LHCN-M2 (cell line): Measurements from ENCODE around the gene ENTREP3. TPM values are rescaled to one million over a fixed set of nuclear protein-coding genes. Genes with fewer than 3 reads are reported as not detected.
"Not testable (repeated sequence)": the region's sequence is repeated elsewhere in the genome, so short reads cannot be mapped to it uniquely, and the experiment has no call there.

Experiments used
- DNase-seq: peaks from one replicate; pipeline ENCODE4 v3.0.0-alpha.2; 2012; ENCODE audit warnings: low read depth
- total RNA-seq: library from RNA; depleted of rRNA; stranded (reverse); fragments of >200 nt; gene quantifications from 2 replicates; pipeline ENCODE4 v1.2.3, GENCODE V29; 2014

ENTREP3 gene
- total RNA-seq, 1 experiment from 2014 or later: 15.6 TPM

DNA sequence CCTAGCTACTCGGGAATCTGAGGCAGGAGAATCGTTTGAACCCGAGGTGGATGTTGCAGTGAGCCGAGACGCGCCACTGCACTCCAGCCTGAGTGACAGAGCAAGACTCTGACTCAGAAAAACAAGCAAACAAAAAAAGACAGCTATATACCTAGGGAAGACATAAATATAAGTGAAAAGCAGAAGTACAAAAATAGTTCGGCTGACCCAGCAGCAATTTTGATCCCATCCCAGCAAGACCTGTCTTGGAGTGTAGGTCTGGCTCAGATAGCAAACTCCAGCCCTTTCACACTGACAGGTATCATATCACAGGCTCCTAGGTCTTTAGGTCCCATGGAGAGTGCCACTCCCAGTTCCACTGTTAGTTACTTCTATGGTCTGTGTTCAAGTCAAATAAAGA lies 32.2 kb downstream of the ENTREP3 start:
- DNase-seq: no peak

DNA sequence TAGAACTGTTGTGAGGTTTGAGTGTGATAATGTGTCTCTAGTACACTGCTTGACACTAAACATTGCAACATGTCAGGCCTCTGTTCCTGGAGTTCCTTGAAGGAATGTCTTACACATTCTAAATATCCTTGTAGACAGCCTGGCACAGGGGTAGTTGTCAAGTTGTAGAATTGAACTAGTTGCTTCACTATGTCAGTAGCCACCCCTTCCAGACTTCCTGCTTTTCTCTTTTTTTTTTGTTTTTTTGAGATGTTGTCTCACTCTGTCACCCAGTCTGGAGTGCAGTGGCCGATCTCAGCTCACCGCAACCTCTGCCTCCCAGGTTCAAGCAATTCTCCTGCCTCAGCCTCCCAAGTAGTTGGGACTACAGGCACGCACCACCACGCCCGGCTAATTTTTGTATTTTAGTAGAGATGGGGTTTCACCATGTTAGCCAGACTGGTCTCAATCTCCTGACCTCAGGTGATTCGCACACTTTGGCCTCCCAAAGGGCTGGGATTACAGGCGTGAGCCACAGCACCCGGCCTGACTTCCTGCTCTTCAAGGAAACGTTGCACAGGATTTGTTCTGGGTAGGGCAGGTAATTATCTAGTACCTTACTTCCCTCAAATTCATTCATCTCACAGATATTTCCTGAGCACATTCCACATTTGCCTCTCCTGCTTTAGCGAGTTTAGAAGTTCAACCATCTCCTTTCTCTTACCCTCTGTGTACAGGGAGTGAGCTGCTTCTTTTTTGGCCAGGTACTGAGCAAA lies 34.9 kb downstream of the ENTREP3 start:
- DNase-seq: not testable (repeated sequence)

DNA sequence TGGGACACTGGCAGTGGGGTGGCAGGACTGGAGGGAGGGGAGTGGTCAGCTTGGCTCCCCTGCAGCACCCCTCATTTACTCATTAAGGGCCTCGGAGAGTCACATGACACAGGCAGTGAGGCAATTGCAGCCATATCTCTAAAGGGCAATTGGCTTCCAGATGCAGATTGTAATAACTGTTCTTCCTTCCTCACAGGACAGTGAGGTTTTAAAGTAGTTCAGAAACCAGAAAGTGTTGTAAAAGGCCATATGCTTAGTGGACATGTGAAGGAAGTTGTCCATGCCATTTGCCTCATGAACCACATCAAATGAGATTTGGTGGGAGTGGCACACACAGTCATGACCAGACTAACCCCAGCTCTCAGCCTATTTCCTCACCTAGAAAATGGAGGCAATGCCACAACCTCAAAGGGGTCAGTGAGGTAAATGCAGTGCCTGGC lies 35.7 kb downstream of the ENTREP3 start:
- no peak for DNase-seq

DNA sequence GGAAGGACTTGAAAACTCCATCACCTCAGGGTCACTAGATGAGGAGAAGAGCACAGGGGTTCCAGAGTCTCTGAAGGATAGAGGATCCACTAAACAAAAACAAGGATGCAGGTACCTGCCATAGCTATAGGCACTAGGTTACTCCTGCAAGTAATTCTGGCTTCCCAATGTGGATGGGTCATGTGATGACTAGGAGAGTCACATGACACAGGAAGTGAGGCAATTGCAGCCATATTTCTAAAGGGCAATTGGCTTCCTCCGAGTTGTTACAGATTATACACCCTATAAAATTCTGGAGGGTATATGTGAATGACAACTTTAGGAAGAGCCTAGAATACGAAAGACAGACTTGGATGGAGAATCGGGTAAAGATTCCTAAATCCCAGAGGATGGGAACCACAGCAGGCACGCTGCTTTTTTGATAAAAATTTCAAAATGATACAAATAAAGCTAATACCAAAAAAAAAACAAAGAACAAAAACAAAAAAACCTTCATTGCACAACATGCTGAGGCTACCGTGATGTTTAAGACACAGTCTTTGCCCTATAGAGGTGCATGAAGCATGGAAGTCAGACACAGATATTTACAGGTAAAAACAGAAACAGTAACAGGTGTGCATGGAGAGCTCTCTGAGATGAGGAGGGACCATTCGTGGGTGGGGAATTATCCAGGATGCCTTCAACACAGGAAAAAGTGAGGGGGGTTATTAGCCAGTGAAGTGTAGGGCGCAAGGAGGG lies 36.3 kb downstream of the ENTREP3 start:
- peak; percentile 50 for DNase-seq

DNA sequence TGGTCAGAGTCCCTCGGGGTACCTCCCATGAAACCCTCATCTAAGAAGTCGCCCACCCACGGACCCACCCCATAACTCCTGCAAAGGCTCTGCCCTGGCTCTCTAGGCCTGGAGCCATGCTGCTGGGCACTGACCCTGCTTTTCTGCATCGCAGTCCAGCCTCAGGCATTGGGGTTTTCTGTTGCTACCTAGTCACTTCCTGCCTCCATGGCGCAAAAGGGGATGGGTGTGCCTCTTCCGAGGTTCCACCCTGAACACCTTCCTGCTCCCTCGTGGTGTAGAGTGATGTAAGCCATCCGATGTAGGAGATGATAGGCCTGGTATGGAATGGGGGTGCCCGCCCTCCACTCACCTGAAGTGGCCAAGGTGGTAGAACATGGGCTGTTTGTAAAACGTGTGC lies 40.6 kb downstream of the ENTREP3 start:
- DNase-seq: not testable (repeated sequence)

DNA sequence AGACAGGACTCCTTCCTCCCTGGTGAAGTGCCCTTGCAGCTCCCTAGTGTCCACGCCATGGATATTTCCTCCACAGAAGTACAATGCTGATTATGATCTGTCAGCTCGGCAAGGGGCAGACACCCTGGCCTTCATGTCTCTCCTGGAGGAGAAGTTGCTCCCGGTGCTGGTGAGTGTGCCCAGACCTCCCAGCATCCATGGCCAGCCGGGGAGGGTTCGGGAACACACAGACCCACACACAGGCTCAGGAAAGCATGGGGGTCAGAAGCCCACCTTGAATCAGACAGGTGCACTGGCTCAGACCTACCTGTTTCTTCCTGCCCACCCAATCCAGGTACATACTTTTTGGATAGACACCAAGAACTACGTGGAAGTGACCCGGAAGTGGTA lies 43.2 kb downstream of the ENTREP3 start:
- not testable (repeated sequence) for DNase-seq

DNA sequence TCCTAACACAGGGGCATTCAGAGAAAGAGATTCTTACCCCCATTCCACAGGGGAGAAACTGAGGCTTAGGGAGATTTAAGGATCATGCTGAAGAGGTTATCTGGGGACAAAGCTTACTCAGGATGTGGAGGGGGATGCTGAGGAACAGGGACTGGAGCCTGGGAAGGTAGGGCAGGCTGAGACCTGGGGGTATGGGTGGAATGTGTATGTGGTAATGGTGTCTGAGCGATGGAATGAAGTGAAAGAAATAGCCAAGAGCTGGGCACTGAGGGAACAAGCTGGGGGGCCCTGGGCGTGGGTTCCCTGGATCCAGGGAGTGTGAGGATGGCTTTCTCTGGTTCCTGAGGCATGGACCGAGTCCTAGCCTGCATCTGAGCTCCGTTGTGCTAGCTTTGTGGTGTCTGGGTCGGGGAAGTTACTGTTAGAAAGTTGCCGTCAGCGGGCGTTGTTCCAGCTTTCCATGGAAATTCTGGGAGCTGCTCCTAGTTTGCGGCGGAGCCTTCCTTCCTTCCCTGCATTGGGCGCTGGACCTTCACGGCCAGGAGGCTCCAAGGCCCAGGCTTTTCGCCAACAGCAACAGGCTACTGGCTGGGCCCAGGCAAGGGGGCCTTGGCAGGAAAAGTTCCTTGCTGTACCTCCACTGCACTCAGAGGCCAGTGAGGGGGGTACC lies 43.8 kb downstream of the ENTREP3 start:
- not testable (repeated sequence) for DNase-seq

DNA sequence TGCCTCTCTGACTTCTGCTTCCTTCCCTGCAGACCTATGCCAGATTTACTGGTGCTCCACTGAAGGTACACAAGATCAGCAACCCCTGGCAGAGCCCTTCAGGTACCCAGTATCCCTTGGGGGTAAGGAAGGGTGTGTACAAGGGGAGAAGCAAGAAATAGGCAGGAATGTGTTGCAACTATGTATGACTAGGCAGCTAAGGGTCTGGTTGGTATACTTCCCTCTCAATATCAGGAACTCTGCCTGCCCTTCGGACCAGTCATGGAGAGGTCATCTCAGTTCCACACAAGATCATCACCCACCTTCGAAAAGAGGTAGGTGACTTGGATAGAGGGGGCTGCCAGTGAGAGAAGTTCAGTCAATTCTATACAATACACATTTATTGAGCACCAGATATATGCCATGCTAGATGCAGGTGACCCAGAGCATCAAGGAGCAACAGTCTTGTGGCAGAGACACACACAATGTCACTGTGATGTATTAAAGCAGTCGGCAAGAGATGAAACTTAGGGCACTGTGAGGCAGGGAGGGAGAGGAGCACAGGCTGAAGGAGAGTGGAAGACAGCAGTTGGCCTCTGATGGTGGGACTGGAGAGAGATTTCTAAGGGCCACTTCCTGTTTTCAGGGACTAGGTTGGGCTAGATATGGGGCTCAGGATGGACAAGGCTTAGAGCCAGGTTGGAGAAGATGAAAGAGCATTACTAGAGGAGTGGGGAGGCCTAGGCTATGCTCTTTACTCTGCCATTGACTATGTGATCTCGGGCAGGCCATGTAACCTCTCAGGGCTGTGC lies 44.8 kb downstream of the ENTREP3 start:
- no peak for DNase-seq

DNA sequence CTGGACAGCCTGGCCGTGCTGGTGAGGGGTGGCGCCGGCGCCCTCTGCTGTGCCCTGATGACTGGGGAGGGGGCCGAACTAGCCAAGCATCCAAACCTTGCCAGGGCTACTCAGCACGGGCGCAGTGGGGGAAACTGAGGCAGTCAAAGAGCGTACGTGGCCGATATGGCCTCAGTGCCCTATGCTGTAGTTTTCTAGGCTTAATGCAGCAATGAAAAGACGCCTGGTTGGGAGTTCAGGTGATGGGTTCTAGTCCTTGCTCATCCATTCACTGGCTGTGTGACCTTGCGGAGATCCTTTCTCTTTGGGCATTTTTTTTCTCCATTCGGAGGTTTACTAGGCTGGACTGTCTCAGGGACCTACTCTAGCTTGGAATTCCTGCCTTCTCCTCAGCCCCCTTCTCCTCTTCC lies 46.0 kb downstream of the ENTREP3 start:
- peak; percentile 5 for DNase-seq

DNA sequence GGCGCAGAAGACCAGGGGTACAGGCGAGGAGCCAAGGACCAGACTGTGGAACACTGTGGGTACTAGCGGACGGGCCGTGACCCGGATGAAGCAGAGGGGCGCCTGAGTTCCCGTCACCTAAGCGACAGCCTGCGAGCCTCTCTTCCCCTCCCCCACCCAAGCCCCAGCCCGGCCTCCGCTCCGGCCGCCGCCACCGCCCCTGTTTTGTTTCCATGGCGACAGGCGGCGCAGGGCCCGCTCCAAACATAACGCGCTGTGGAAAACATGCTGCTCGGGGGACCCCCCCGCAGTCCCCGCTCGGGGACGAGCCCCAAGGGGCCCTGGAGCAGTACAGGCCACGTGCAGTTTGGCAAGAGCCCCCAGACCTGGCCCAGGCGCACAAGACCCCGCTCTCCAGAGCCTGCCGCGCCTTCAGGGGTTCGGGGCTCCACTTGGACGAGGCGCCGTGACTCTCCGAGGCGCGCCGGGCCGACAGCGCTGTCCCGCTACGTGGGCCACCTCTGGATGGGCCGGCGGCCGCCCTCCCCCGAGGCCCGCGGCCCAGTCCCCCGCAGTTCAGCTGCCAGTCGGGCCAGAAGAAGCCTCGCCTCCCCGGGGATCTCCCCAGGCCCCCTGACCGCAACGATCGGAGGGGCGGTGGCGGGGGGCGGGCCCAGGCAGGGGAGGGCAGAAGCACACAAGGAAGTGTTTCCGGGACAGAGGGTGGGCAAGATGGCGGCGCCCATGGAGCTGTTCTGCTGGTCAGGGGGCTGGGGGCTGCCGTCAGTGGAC lies 46.6 kb downstream of the ENTREP3 start, which contains the start of gene MTX1:
MTX1 (plus strand) TSS at position 155 of the 771 bp plus-strand sequence; CDS start at position 265, 110 bp downstream.
- DNase-seq: peak; percentile 80

DNA sequence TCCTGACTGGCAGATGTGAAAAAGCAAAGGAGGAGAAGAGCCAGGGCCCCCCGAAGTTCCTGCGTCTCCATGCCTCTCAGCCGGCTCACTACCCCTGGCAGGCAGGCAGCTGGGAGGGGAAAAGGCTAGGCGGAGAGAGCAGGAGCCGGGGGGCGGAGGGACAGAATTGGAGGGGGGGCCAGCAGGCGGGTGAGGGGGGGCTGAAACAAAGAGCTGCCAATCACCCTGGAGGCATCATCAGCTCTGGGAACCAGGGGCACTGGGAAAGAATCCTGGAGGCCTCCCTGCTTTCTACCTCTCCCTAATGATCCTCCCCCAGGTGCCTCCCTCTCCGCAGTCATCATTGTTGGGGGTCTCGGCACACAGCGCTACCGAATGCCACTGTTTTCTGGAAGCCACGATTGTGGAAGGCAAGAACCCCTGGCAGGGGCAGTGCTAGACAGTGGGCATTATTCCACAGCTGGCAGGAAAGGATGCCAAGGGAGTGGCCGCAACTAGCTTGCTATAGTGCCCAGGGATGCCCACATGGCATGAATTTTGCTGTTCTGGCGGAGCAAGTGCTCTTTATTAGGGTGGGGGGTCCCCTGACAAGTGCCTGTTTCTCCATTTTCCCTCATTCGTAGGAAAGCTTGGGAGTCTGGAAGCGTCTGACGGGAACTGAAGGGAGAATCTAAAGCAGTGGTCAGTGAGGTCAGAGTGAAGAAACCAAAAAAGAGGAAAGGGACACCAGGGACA lies 47.3 kb downstream of the ENTREP3 start, which contains the start of gene THBS3:
THBS3 (minus strand) TSS at position 92 of the 735 bp plus-strand sequence; CDS start at position 71, 21 bp downstream.
- DNase-seq: peak; percentile 28

DNA sequence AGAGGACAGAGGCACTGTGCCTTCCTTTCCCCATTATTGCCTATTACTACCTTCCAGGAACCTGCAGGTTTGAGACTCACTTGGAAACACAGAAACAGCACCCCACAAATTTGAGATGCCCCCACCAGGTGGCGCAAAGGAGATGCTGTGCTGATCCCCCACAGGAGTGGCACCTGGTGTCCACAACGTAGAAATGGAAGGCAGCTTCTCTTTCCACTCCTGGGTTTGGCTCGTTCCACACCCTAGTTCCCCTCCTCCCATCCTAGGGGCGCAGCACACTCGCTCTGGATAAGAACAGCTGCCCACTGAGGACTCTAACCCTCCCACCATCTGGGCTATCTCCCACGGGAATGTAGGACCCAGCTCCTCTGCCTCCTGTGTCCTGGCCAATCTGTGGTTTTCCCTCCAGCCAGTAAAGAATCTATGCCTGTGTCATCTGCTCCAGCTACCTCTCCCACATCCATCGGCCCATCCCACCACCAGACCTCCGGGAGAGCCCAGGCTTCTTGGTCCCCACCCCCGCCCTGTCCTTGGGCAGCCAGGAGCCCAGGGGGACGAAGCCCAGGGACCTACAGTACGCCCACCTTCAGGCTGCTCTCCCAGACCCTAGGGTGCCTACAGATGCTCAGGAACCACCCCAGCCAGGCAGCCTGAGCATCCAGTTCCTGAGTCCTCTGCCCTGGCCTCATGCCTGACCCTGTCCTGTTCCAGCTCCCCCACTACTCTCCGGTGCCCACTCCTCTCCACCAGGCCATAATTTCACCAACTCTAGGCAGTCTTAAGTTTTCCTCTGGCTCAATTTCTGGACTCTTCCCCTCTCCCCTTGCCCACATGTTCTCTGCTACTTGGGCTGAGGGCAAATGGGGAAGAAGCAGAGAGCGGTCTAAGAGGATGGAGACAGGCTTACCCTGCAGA lies 48.1 kb downstream of the ENTREP3 start:
- peak; percentile 80 for DNase-seq

DNA sequence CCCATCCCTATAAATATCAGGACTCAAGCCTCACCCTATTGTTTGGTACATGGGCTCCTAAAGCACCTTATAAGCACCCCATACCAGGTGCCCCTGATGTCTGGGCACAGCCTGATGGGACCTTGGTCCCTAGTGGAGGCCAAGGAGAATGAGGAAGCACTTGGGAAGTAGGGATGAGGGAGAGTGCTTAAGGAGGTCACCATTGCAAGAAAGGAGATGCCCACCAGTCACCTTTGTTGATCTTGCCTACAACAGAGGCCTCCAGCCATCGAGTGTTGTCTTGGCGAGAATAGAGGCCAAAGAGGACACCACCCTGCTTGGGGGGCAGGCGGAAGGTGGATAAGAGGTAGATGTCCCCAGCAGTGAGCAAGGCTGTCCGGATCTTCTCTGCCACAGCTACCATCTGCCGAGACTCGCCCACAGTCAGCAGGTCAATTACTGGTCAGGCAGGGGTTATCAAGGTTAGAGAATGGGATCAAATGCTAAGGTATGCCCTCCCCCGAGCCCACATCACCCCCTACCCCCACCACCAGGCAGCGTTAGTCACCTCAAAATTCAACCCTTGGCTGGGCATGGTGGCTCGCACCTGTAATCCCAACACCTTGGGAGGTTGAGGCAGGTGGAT lies 49.2 kb downstream of the ENTREP3 start:
- no peak for DNase-seq

DNA sequence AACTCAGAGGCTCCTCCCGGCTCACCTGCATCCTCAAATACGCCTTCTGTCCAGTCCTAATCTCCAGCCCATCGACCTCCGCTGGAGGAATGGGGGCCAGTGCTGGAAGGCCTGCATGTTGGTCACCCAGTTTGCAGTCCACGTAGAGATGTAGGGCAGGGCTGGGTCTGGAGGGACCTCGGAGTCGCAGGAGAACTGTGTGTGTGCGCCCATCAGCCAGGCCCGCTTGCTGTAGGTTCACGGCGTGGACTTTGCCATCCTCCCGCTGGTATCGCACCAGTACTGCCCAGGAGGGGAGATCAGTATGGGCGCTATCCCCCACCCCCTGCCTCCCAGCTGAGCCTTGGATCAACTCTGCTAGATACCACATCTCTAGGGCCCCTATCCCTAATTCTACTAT lies 50.2 kb downstream of the ENTREP3 start:
- no peak for DNase-seq

DNA sequence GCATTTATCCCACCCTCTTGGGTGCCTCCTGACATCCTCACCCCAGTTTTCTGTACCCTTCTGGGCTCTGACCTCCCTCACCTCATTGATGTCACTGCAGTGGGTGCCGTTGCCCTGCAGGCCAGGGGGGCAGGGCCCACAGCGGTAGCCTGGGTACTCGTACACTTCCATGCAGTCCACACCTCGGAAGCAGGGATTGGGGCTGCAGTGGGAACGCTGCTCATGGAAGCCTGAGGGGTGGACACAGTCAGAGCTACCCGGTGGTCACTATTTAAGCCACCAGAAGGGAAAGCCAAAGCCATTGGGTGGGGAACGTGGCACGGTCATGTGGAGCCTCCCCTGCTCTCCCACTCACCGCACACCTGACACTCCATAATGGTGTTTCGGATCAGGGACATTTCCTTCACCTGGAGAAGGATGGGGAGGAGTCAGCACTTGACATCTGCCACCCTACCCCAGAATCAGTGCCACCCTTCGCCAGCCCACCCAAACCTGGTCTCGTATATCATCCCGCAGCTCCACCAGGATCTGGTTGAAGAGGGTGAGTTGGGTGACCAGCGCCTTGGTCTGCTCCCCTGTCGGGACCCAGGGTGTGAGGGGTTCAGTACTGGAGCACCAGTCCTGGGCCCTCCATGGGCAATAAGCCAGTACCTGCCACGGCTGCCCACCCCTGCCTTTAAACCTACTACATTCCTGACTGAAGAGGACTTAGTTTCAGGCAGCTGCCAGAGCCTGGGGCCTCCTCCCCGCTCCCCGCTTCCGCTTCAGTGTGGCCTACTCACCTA lies 52.4 kb downstream of the ENTREP3 start:
- no peak for DNase-seq

DNA sequence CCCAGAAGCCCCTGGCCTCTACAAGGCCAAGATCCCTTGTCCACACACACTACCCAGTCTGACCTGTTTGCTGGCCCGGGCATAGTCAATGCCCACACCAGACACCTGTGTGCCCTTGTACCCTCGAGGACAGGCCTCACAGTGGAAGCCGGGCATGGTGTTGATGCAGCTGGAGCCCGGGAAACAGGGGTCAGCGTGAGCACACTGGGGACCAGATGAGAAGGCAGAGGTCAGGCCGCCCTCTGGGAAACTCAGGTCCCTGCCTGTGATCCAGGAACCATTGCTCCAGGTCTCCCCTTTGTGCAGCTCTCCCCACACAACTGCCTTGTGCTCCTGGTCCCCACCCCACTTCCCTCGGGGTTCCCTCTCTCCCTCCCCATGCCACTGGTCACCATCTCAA lies 53.1 kb downstream of the ENTREP3 start:
- no peak for DNase-seq

DNA sequence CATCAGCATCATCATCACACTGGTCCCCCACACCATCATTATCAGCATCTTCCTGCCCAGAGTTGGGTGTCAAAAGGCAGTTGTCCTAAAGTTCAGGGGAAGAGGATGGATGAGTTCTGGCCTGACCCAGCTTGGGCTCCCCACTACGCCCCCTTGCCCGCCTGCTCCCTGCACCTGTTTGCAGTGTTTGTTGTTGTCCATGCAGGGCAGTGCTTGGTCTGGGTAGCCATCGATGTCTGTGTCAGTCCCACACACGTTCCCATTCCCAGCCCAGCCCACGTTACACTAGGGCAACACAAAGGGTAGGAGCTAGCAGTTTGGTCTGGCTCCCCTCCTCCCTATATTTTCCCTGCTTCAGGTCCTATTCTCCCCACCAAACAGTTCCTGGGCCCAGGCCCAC lies 54.4 kb downstream of the ENTREP3 start:
- no peak for DNase-seq
